MCF 10A (cell line): ENCODE results near the gene POLR1G. TPM values are rescaled to one million over a fixed set of nuclear protein-coding genes. Genes with fewer than 3 reads are reported as not detected.

ENCODE experiments used
- BruUV-seq: library from RNA; stranded (reverse); fragments of 400-500 nt; replicated peaks from 2 replicates; lab custom pipeline; 2021; lab: Mats Ljungman, UMichigan
- CTCF ChIA-PET: fragments of 300-600 bp; sonication (Branson Sonifier 250); formaldehyde crosslinking; extraction: SDS; loops from one replicate; lab custom pipeline; 2021; ENCODE audit warnings: antibody characterized with exemption, inconsistent platforms; lab: Yijun Ruan, JAX
- POLR2A ChIA-PET: fragments of 300-600, 350-650 bp; sonication (Branson Sonifier 250); formaldehyde crosslinking; extraction: SDS; loops from one replicate; lab custom pipeline; 2020; ENCODE audit warnings: antibody characterized with exemption, inconsistent platforms; lab: Yijun Ruan, JAX
- DNase-seq: peaks from one replicate; pipeline ENCODE4 v3.0.0-alpha.2; 2018; ENCODE audit not compliant: unreplicated experiment
- H3K27ac Mint-ChIP-seq: one replicate; pipeline ENCODE4 v1.8.0; 2022; ENCODE audit warnings: mild to moderate bottlenecking, low read depth, mixed read lengths; ENCODE audit not compliant: unreplicated experiment
- H3K27me3 Mint-ChIP-seq: one replicate; pipeline ENCODE4 v1.8.0; 2022; ENCODE audit warnings: mixed read lengths; ENCODE audit not compliant: insufficient read depth, unreplicated experiment
- H3K36me3 Mint-ChIP-seq: one replicate; pipeline ENCODE4 v1.8.0; 2022; ENCODE audit warnings: mild to moderate bottlenecking, moderate library complexity, mixed read lengths; ENCODE audit not compliant: insufficient read depth, unreplicated experiment
- H3K4me1 Mint-ChIP-seq: one replicate; pipeline ENCODE4 v1.8.0; 2022; ENCODE audit warnings: mixed read lengths; ENCODE audit not compliant: insufficient read depth, unreplicated experiment
- H3K4me3 Mint-ChIP-seq: one replicate; pipeline ENCODE4 v1.8.0; 2022; ENCODE audit warnings: mild to moderate bottlenecking, moderate library complexity, mixed read lengths; ENCODE audit not compliant: unreplicated experiment
- H3K9me3 Mint-ChIP-seq: one replicate; pipeline ENCODE4 v1.8.0; 2022; ENCODE audit warnings: mixed read lengths; ENCODE audit not compliant: unreplicated experiment
- intact Hi-C: fragments of 100-400 bp; cut with micrococcal nuclease; formaldehyde crosslinking; loops from 2 replicates; pipeline ENCODE4 v1.14.1; 2022
- total RNA-seq: library from RNA; stranded (reverse); gene quantifications from 2 replicates; pipeline ENCODE4 v1.2.3, GENCODE V29; 2022
- TF ChIP-seq, protein P1 (sequence below): fragments of 200-600 bp; IDR thresholded peaks from one replicate; pipeline ENCODE4 v1.8.0; 2022; ENCODE audit warnings: antibody characterized with exemption, mild to moderate bottlenecking; ENCODE audit not compliant: unreplicated experiment

The POLR1G gene
- total RNA-seq, 1 experiment from 2014 or later: 17.6 TPM

DNA sequence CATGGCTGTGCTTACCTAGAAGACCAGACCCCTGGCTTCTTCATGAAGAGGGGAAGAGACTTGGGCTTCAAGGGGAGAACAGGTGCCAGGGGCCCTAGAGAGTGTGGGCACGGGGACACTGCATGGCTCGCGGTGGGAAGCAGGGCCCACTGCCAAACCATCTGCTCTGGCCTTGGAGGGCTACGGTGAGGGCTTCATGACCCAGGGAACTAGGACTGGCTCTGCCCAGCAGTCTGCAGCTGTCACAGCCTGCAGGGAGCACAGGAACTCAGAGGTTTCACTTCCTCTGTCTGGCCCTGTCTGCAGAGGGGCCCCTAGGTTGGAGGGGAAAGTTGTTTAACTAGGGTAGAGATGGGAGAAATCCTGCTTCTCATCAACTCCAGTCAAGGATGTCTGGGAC lies 13.0 kb downstream of the POLR1G start:
- no peak for DNase-seq
- BruUV-seq: no TSS peak
- H3K9me3 Mint-ChIP-seq: no peaks in the 10 kb centered on the region
- no peak overlapping the region for H3K4me3 Mint-ChIP-seq
- ChIA-PET CTCF (no interaction called here), POLR2A (interaction anchor here (0.6 kb wide), 1 partner anchor 15 kb away, joined by 3 read pairs; no protein-coding TSS in a partner anchor)
- H3K36me3 Mint-ChIP-seq: peaks cover 67% of the 10 kb centered on the region
- H3K4me1 Mint-ChIP-seq: peaks cover 29% of the 10 kb centered on the region
- no peak overlapping the region for H3K27ac Mint-ChIP-seq
- H3K27me3 Mint-ChIP-seq: no peaks in the 10 kb centered on the region
- TF ChIP-seq, protein P1, sequence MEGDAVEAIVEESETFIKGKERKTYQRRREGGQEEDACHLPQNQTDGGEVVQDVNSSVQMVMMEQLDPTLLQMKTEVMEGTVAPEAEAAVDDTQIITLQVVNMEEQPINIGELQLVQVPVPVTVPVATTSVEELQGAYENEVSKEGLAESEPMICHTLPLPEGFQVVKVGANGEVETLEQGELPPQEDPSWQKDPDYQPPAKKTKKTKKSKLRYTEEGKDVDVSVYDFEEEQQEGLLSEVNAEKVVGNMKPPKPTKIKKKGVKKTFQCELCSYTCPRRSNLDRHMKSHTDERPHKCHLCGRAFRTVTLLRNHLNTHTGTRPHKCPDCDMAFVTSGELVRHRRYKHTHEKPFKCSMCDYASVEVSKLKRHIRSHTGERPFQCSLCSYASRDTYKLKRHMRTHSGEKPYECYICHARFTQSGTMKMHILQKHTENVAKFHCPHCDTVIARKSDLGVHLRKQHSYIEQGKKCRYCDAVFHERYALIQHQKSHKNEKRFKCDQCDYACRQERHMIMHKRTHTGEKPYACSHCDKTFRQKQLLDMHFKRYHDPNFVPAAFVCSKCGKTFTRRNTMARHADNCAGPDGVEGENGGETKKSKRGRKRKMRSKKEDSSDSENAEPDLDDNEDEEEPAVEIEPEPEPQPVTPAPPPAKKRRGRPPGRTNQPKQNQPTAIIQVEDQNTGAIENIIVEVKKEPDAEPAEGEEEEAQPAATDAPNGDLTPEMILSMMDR: no peak
- intact Hi-C loops: no loop called here

DNA sequence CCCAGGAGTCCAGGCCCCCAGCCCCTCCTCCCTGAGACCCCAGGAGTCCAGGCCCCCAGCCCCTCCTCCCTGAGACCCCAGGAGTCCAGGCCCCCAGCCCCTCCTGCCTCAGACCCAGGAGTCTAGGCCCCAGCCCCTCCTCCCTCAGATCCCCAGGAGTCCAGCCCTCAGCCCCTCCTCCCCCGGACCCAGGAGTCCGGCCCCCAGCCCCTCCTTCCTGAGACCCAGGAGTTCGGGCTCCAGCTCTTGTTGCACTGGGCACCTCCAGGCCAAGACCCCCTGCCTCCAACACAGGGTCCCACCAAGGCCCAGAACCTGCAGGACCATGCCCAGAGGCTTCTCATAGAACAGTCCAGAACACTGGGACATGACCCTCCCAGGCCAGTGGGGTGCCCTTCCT lies 13.5 kb downstream of the POLR1G start:
- ChIA-PET CTCF (interaction anchor here (0.6 kb wide), 2 partner anchors 49 to 1349 kb away, joined by 3 read pairs; no protein-coding TSS in a partner anchor), POLR2A (interaction anchor here (0.6 kb wide), 1 partner anchor 16 kb away, joined by 3 read pairs; no protein-coding TSS in a partner anchor)
- no peaks in the 10 kb centered on the region for H3K27me3 Mint-ChIP-seq
- no peak overlapping the region for H3K4me3 Mint-ChIP-seq
- H3K4me1 Mint-ChIP-seq: peaks cover 29% of the 10 kb centered on the region
- no peak overlapping the region for H3K27ac Mint-ChIP-seq
- no TSS peak for BruUV-seq
- H3K36me3 Mint-ChIP-seq: peaks cover 62% of the 10 kb centered on the region
- intact Hi-C loops: no loop called here
- H3K9me3 Mint-ChIP-seq: no peaks in the 10 kb centered on the region
- TF ChIP-seq, protein P1: no peak
- no peak for DNase-seq

DNA sequence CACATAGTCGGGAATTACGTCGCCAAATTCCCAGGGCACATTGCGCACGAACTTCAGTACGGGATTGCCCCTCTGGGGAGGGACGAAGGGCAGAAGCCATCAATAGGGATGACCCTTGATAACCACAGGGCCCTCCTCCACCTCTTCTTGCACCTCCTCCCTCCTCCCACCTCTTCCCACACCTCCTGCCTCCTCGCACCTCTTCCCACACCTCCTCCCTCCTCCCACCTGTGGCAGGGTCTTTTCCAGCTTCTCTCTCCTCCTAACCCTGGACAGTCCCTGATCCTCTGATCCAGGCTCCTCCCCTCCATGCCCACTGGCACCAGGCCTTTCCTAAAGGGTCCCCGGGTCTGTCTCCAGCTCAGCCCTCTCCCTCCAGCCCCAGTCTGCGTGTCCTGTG lies 13.9 kb downstream of the POLR1G start:
- DNase-seq: no peak
- ChIA-PET POLR2A (no interaction called here), CTCF (interaction anchor here (0.5 to 0.6 kb wide), 3 partner anchors 49 to 1349 kb away, joined by 3 read pairs; no protein-coding TSS in a partner anchor)
- Mint-ChIP-seq H3K27me3 (no peaks in the 10 kb centered on the region), H3K9me3 (no peaks in the 10 kb centered on the region), H3K4me1 (peaks cover 29% of the 10 kb centered on the region), H3K4me3 (no peak overlapping the region), H3K27ac (no peak overlapping the region), H3K36me3 (peaks cover 60% of the 10 kb centered on the region)
- BruUV-seq: no TSS peak
- TF ChIP-seq, protein P1: no peak
- intact Hi-C loops: no loop called here

DNA sequence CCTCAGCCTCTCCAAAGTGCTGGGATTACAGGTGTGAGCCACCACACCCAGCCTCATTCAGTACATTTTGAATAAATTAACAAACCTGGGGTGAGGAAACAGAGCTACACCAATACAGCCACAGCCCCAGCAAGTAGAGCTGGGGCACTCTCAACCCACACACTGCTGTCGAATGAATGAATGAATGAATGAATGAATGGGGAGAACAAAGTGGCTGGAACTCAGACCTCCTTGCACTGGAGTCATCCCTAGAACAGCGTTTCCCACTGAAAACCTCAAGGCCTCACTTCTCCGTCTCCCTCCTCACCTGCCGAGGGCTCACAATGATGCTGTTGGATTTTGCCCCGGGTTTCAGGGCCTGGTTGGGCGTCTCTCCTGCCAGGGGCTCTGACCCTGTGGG lies 14.4 kb downstream of the POLR1G start:
- Mint-ChIP-seq H3K36me3 (peaks cover 55% of the 10 kb centered on the region), H3K27me3 (no peaks in the 10 kb centered on the region), H3K9me3 (no peaks in the 10 kb centered on the region), H3K4me3 (no peak overlapping the region), H3K27ac (no peak overlapping the region), H3K4me1 (peaks cover 34% of the 10 kb centered on the region)
- intact Hi-C loops: no loop called here
- TF ChIP-seq, protein P1: no peak
- POLR2A ChIA-PET: no interaction called here
- no peak for DNase-seq
- CTCF ChIA-PET: interaction anchor here (0.5 to 1.5 kb wide), 2 partner anchors 64 to 218 kb away, joined by 3 read pairs; no protein-coding TSS in a partner anchor
- BruUV-seq: no TSS peak
